CD4-positive, CD25-positive, alpha-beta regulatory T cell (primary cell): ENCODE measurements around the gene CBL. TPM values are rescaled to one million over a fixed set of nuclear protein-coding genes. Genes with fewer than 3 reads are reported as not detected.
"Not testable (repeated sequence)": the region's sequence is repeated elsewhere in the genome, so short reads cannot be mapped to it uniquely, and the experiment has no call there.

Experiments
- ATAC-seq, 2 donors: fragments of 150-1000 bp; cut with Tn5 transposase; one replicate each; pipeline ENCODE4 v1.10.0; 2021; ENCODE audit warnings: low read depth in 2 of 2, moderate number of reproducible peaks in 2 of 2, moderate library complexity in 1 of 2
- DNase-seq, 3 donors: peaks; one replicate each; pipeline versions ENCODE4 v3.0.0 to v3.0.0-alpha.2; 2012 to 2022; ENCODE audit warnings: mixed read lengths in 1 of 3
- H3K27ac ChIP-seq: one replicate; pipeline ENCODE4 v1.7.0; 2013; ENCODE audit warnings: mild to moderate bottlenecking, low read length; ENCODE audit not compliant: insufficient read depth, poor library complexity, severe bottlenecking
- H3K27me3 ChIP-seq: one replicate; pipeline ENCODE4 v1.7.0; 2013; ENCODE audit warnings: low read length; ENCODE audit not compliant: control insufficient read depth, insufficient read depth
- H3K36me3 ChIP-seq: one replicate; pipeline ENCODE4 v1.7.0; 2013; ENCODE audit warnings: mild to moderate bottlenecking, low read length, moderate library complexity; ENCODE audit not compliant: control insufficient read depth, insufficient read depth
- H3K4me1 ChIP-seq: 2 replicates; pipeline ENCODE4 v1.7.0; 2013; ENCODE audit warnings: mild to moderate bottlenecking, low read length; ENCODE audit not compliant: insufficient read depth, control insufficient read depth, poor library complexity, severe bottlenecking
- H3K4me3 ChIP-seq: one replicate; pipeline ENCODE4 v1.7.0; 2013; ENCODE audit warnings: low read depth, mild to moderate bottlenecking, low read length, moderate library complexity
- H3K9me3 ChIP-seq, 2 experiments: 1 replicate in 1 of 2; 2 replicates in 1 of 2; pipeline ENCODE4 v1.7.0; 2013; ENCODE audit warnings: low read length in 2 of 2, mild to moderate bottlenecking in 1 of 2, moderate library complexity in 1 of 2; ENCODE audit not compliant: control insufficient read depth in 2 of 2
- H3K27ac Mint-ChIP-seq, 3 donors: one replicate each; pipeline ENCODE4 v1.8.0; 2020 to 2022; ENCODE audit warnings: mild to moderate bottlenecking in 3 of 3, mixed read lengths in 3 of 3, moderate library complexity in 2 of 3
- H3K27me3 Mint-ChIP-seq: one replicate; pipeline ENCODE4 v1.8.0; 2022; ENCODE audit warnings: mild to moderate bottlenecking, mixed read lengths
- H3K36me3 Mint-ChIP-seq: one replicate; pipeline ENCODE4 v1.8.0; 2020; ENCODE audit warnings: mixed read lengths
- H3K4me1 Mint-ChIP-seq, 4 donors: one replicate each; pipeline ENCODE4 v1.8.0; 2020 to 2022; ENCODE audit warnings: mixed read lengths in 4 of 4, mild to moderate bottlenecking in 1 of 4
- H3K4me3 Mint-ChIP-seq, 4 donors: one replicate each; pipeline ENCODE4 v1.8.0; 2020 to 2022; ENCODE audit warnings: mild to moderate bottlenecking in 4 of 4, mixed read lengths in 4 of 4, moderate library complexity in 3 of 4
- H3K9me3 Mint-ChIP-seq, 7 donors: one replicate each; pipeline ENCODE4 v1.8.0; 2020 to 2022; ENCODE audit warnings: mixed read lengths in 7 of 7, mild to moderate bottlenecking in 3 of 7, moderate library complexity in 2 of 7
- polyA plus RNA-seq, 4 donors: library from polyadenylated mRNA; unstranded; fragments of 300-500 nt; fragmentation: Illumina TruSeq; gene quantifications; one replicate each; pipeline ENCODE4 v1.2.3, GENCODE V29; 2021
- total RNA-seq: library from RNA; stranded (reverse); gene quantifications from one replicate; pipeline ENCODE4 v1.2.3, GENCODE V29; 2022

The CBL gene
- total and polyA plus RNA-seq, 5 donors from 2014 or later, result 7.9 to 35.6 (median 9.1) TPM

DNA sequence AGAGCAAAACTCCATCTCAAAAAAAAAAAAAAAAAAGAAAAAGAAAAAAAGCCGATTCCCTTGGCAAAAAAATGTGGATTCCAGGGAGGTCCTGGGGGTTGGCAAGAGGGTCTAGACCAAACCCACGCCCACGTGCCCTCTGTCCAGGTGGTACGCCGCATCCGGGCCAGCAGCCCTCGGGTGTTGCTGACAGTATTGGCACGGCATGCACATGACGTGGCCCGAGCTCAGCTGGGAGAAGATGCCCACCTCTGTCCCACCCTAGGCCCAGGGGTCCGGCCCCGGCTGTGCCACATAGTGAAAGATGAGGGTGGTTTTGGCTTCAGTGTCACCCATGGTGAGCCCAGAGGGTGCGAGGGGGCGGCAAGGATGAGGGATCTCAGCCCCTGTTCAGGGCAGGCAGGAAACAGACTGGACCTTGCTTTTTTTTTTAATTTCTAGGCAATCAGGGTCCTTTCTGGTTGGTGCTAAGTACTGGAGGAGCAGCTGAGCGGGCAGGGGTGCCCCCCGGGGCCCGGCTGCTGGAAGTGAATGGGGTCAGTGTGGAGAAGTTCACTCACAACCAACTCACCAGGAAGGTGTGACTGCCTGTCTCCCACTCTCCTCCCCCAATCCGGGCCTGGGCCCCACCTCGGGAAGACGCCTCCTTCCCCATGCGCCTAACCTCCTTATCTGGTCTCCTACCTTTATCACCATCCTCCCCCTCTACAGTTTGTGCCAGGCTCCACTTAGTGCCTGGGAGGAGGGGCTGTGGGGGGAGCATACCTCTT lies 18.8 kb upstream of the CBL start:
- Mint-ChIP-seq H3K27ac (no peak overlapping the region), H3K36me3 (peaks cover 4% of the 10 kb centered on the region), H3K4me1 (no peaks in the 10 kb centered on the region), H3K4me3 (no peak overlapping the region), H3K9me3 (no peaks in the 10 kb centered on the region), H3K27me3 (no peaks in the 10 kb centered on the region)
- Histone ChIP-seq H3K27me3 (no peaks in the 10 kb centered on the region), H3K4me3 (no peak overlapping the region), H3K36me3 (no peaks in the 10 kb centered on the region), H3K9me3 (no peaks in the 10 kb centered on the region), H3K27ac (no peak overlapping the region), H3K4me1 (no peaks in the 10 kb centered on the region)
- DNase-seq (no peak), ATAC-seq (no peak)

DNA sequence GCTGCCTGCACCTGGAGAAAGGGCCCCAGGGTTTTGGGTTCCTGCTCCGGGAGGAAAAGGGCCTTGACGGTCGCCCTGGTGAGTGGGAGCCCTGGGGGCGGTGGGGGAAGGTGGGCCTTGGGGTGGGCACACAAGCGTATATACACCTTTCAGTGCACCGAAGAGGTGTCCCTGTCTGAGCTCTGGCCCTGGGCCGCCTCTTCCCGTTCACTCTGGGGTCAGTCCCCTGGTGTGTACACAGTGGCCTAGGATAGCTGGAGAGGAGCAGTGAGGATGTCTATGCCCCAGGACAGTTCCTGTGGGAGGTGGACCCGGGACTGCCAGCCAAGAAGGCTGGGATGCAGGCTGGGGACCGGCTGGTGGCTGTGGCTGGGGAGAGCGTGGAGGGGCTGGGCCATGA lies 18.1 kb upstream of the CBL start:
- Histone ChIP-seq H3K27ac (no peak overlapping the region), H3K4me1 (no peaks in the 10 kb centered on the region), H3K27me3 (no peaks in the 10 kb centered on the region), H3K9me3 (no peaks in the 10 kb centered on the region), H3K36me3 (no peaks in the 10 kb centered on the region), H3K4me3 (no peak overlapping the region)
- no peak overlapping the region for H3K27ac Mint-ChIP-seq
- H3K4me1 Mint-ChIP-seq, result no peaks in the 10 kb centered on the region
- H3K9me3 Mint-ChIP-seq, result no peaks in the 10 kb centered on the region
- no peaks in the 10 kb centered on the region for H3K27me3 Mint-ChIP-seq
- ATAC-seq (no peak), DNase-seq (no peak)
- H3K4me3 Mint-ChIP-seq, result no peak overlapping the region
- H3K36me3 Mint-ChIP-seq, result peaks cover 4% of the 10 kb centered on the region

DNA sequence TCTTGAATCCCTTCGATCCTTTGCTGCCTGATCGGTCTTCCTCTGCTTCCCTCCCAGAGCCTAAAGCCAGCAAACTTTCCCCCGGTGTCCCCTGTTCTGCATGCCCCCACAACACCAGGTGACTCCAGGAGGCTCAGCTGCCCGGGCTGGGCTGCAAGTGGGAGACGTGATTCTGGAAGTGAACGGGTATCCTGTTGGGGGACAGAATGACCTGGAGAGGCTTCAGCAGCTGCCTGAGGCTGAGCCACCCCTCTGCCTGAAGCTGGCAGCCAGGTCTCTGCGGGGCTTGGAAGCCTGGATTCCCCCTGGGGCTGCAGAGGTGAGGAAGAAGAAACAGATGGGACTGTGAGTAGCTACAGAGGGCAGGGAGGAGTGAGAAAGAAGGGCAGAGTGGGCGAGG lies 17.3 kb upstream of the CBL start:
- Histone ChIP-seq H3K36me3 (no peaks in the 10 kb centered on the region), H3K4me1 (no peaks in the 10 kb centered on the region), H3K4me3 (no peak overlapping the region), H3K27me3 (no peaks in the 10 kb centered on the region), H3K27ac (no peak overlapping the region), H3K9me3 (no peaks in the 10 kb centered on the region)
- no peaks in the 10 kb centered on the region for H3K9me3 Mint-ChIP-seq
- peaks cover under 1% of the 10 kb centered on the region for H3K36me3 Mint-ChIP-seq
- H3K27ac Mint-ChIP-seq, result no peak overlapping the region
- peaks cover under 1% of the 10 kb centered on the region for H3K27me3 Mint-ChIP-seq
- no peak overlapping the region for H3K4me3 Mint-ChIP-seq
- H3K4me1 Mint-ChIP-seq, result no peaks in the 10 kb centered on the region
- DNase-seq (no peak), ATAC-seq (no peak)

DNA sequence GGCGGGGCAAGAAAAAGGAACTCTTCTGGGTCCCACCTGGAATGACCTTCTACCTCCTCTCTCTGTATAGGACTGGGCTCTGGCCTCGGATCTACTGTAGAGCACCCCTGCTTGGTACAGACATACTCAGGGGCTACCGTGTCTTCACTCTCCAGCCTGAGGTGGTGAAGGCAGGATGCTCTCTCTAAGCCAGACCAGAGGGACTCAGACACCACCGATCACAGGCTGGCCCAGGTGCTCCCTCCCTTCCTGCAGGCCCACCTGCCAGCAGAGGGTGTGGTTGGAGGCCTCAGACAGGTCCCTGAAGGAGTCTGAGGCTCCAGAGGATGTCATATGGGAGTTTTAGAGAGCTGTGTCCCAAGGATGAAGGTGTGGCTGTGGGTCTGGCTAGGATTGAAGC lies 16.7 kb upstream of the CBL start:
- Mint-ChIP-seq H3K27ac (no peak overlapping the region), H3K27me3 (peaks cover 4% of the 10 kb centered on the region), H3K9me3 (no peaks in the 10 kb centered on the region), H3K36me3 (no peaks in the 10 kb centered on the region), H3K4me1 (no peaks in the 10 kb centered on the region), H3K4me3 (no peak overlapping the region)
- Histone ChIP-seq H3K36me3 (no peaks in the 10 kb centered on the region), H3K4me1 (no peaks in the 10 kb centered on the region), H3K9me3 (no peaks in the 10 kb centered on the region), H3K27ac (no peak overlapping the region), H3K4me3 (no peak overlapping the region), H3K27me3 (no peaks in the 10 kb centered on the region)
- ATAC-seq (no peak), DNase-seq (no peak)

DNA sequence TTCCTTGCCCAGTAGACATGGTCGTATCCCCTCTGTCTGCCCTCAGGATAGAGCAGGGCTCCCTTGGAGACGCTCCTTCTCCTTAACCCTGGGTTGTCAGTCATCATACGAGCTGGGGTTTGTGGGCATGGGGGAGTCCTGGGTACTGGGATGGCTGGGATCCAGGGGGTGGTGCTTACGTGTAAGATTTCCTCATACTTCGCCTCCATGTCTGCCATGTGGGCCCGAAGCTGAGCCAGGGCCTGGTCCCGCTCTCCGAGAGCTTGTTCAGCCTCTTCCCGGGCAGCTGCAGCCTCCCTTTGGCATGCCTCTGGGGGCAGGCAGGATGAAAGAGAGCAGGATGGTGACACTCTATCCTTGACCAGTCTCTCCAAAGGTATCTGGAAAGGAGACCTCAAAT lies 15.6 kb upstream of the CBL start:
- Mint-ChIP-seq H3K27ac (no peak overlapping the region), H3K36me3 (no peaks in the 10 kb centered on the region), H3K4me3 (no peak overlapping the region), H3K4me1 (no peaks in the 10 kb centered on the region), H3K27me3 (peaks cover 11% of the 10 kb centered on the region), H3K9me3 (no peaks in the 10 kb centered on the region)
- no peak overlapping the region for H3K4me3 ChIP-seq
- no peaks in the 10 kb centered on the region for H3K4me1 ChIP-seq
- H3K27me3 ChIP-seq, result no peaks in the 10 kb centered on the region
- no peak for ATAC-seq
- no peak for DNase-seq
- no peak overlapping the region for H3K27ac ChIP-seq
- no peaks in the 10 kb centered on the region for H3K9me3 ChIP-seq
- no peaks in the 10 kb centered on the region for H3K36me3 ChIP-seq

DNA sequence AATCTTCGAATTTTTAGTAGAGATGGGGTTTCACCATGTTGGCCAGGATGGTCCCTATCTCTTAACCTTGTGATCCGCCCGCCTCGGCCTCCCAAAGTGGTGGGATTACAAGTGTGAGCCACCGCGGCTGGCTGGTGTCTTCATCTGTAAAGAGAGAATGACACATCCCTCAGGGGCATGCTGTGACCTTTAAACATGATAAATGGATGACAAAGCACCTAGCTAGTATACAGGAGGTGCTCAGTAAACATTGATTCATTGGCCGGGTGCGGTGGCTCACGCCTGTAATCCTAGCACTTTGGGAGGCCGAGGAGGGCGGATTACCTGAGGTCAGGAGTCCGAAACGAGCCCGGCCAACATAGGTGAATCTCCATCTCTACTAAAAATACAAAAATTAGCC lies 14.9 kb upstream of the CBL start:
- DNase-seq, H3K9me3 ChIP-seq, H3K4me1 Mint-ChIP-seq, H3K27me3 ChIP-seq, H3K36me3 Mint-ChIP-seq, H3K27ac Mint-ChIP-seq, H3K27ac ChIP-seq, H3K4me1 ChIP-seq, H3K36me3 ChIP-seq, ATAC-seq, H3K4me3 ChIP-seq, H3K4me3 Mint-ChIP-seq, H3K9me3 Mint-ChIP-seq: not testable (repeated sequence)
- H3K27me3 Mint-ChIP-seq, result peaks cover 11% of the 10 kb centered on the region

DNA sequence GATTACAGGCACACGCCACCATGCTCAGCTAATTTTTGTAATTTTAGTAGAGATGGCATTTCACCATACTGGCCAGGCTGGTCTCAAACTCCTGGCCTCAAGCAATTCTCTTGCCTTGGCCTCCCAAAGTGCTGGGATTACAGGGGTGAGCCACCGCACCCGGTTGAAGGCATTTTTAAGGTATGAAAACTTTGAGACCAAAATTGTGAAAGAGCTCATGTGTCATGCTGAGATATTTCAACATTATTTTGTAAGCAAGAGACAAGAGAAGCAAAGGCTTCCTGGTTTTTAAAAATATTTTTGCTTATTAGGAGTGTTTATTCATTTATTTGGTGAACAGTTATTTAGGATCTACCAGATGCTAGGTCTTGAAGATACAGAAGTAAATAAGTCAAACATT lies 14.0 kb upstream of the CBL start:
- H3K4me1 ChIP-seq, result no peaks in the 10 kb centered on the region
- DNase-seq (no peak), ATAC-seq (no peak)
- H3K27me3 ChIP-seq, result no peaks in the 10 kb centered on the region
- peaks cover 4 to 6% (median 5%) of the 10 kb centered on the region in 4 donors for H3K4me1 Mint-ChIP-seq
- H3K9me3 Mint-ChIP-seq, result no peaks in the 10 kb centered on the region
- H3K27ac Mint-ChIP-seq, result no peak overlapping the region
- no peaks in the 10 kb centered on the region for H3K36me3 Mint-ChIP-seq
- H3K4me3 Mint-ChIP-seq, result no peak overlapping the region
- no peaks in the 10 kb centered on the region for H3K36me3 ChIP-seq
- peaks cover 11% of the 10 kb centered on the region for H3K27me3 Mint-ChIP-seq
- H3K9me3 ChIP-seq, result no peaks in the 10 kb centered on the region
- H3K27ac ChIP-seq, result no peak overlapping the region
- no peak overlapping the region for H3K4me3 ChIP-seq

DNA sequence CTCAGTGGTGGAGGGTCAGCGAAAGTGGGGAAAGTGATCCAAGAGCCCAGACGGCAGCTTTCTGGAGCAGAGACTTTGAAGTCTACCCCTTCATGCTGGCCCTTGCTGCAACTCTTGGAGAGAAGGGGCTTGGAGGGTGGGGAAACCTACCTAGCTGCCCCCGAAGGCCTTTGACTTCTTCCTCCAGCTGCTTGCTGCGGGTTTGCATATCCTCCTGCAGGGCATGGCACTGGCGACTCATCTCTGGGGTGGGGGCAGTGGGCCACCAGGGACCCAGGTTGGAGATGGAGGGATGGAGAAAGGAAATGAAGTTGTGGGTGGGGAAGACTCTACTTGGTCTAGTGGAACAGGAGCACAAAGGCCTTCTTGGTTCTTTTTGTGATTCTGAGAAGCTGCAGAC lies 13.1 kb upstream of the CBL start:
- no peak overlapping the region for H3K27ac ChIP-seq
- H3K27me3 ChIP-seq, result no peaks in the 10 kb centered on the region
- H3K36me3 ChIP-seq, result no peaks in the 10 kb centered on the region
- no peak for ATAC-seq
- Mint-ChIP-seq H3K4me1 (peaks cover 4 to 7% (median 5%) of the 10 kb centered on the region in 4 donors), H3K4me3 (no peak overlapping the region), H3K9me3 (no peaks in the 10 kb centered on the region), H3K27ac (no peak overlapping the region), H3K36me3 (no peaks in the 10 kb centered on the region), H3K27me3 (peaks cover 11% of the 10 kb centered on the region)
- no peaks in the 10 kb centered on the region for H3K9me3 ChIP-seq
- no peaks in the 10 kb centered on the region for H3K4me1 ChIP-seq
- H3K4me3 ChIP-seq, result no peak overlapping the region
- DNase-seq, result no peak
